ENCODE results near the gene TBRG4.

The TBRG4 gene

DNA sequence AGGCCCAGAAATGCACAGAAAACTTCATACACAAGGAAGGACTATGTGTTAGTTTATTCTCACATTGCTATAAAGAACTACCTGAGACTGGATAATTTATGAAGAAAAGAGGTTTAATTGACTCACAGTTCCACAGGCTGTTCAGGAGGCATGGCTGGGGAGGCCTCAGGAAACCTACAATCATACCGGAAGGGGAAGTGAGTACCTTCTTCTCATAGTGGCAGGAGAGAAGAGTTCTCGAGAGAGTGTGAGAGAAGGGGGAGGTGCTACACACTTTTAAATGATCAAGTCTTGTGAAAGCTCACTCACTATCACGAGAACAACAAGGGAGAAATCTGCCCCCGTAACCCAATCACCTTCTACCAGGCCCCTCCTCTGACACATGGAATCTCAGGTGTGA is 29.3 kb upstream of the TBRG4 start:
- DNase-seq, result no peak

DNA sequence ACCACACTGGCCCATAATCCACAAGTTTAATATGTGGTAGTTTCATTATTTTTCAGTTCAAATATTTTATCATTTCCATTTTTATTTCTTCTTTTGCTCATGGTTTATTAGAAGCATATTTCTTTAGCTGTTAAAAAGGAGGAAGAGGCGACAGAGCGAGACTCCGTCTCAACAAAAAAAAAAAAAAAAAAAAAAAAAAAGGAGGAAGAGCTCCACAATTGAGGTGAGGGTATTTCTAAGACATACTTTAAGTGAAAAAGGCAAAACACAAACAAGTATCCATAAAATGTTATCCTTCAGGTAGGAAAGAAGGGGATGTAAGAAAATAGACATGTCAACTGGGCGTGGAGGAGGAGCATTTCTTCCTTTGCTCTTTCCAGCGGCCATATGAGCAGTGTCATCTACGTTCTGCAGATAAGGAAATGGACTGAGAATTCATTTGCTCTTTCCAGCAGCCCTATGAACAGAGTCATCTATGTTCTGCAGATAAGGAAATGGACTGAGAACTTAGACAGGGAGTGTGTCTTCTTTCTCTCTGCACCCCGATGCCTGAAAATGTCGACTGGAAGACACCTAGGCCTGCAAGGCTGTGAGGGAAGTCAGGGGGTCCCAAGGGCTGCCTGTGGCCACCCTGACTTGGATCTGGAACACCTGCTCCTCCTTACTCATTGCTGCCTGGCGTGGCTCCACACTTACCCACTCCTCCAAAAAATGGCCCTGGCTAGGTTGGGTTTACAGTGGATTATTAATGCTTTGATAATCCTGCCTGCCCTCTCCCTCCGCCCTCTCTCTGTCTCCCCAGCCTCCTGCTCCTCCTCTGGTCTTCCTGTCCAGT is 27.2 kb upstream of the TBRG4 start:
- no peak for DNase-seq

DNA sequence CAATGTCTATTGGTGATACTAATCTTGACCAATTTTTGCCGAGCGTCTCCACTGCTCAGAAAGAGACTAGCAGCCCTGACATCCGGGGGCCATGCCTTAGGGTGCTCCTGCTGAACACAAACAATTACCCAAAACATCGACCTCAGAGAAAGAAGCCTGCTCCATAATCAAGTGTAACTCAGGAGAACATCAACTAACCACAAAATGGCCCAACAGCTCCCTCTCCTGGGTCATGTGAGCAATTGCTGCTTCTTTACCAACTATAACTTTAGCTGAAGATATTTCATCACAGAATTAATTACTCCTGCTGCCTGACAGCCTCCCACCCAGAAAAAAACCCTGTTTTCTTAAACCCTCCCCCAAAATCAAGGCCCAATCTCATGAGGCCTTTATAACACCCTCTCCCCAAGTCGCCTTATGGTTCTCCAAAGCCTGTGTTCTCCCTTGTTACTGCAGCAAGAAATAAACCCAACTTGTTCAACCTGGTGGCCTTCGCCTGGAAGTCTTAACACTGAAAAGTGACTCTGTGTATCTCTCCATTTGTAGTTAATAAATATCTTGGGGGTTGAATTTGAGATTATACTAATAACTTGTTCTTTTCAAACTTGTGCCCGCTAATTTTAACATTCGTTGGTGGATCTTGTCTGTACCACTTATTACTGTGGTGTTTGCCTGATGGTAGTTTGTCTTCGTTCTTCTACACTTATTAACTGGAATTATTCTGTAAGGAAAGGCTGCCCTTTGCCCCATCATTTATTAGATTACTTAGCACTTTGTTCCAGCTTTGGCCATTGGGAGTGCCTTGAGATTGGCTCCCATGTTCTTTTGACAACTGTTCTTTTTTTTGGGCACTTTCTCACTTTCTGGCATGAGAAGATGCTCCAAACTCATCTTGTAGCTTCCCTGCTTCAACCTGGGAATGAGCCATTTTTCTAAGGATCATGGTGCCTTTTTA is 24.9 kb upstream of the TBRG4 start:
- peak; percentile 62 to 70 for DNase-seq

DNA sequence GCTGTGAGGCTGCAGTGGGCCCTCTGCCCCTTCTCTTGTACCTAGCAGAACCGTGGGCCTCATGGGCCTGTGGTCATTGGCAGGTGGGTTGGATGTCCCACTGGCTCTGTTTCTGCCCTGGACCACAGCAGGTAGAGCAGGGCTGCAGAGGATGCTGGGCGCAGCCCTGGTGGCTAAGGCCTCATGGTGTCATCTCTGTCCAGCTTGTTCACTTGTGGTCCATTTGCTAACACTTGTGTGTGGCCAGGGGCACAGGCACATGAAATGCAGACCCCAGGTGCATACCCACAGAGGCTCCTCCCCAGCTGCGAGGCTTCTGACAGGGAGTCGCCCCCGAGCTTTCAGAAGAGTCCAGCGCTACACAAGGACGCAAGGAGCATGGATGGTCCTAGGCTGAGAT is 22.4 kb upstream of the TBRG4 start:
- DNase-seq, result no peak

DNA sequence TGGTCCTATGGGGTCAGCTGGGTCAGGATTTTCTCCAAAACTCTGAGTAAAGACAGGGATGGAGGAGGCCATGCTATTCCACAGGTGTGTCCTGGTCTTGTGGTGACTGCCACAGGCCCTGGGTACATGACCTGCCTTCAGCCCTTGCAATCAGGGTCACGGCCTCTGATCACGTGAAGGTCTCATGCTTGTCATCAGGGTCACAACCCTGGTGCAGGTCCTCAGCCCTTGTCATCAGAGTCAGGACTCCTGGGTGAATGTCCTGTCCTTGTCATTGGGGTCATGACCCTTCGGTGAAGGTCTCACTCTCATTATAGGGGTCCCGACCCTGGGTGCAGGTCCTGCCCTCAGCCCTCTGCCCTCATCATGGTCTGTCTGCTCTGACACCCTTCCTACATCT is 21.9 kb upstream of the TBRG4 start:
- no peak for DNase-seq

DNA sequence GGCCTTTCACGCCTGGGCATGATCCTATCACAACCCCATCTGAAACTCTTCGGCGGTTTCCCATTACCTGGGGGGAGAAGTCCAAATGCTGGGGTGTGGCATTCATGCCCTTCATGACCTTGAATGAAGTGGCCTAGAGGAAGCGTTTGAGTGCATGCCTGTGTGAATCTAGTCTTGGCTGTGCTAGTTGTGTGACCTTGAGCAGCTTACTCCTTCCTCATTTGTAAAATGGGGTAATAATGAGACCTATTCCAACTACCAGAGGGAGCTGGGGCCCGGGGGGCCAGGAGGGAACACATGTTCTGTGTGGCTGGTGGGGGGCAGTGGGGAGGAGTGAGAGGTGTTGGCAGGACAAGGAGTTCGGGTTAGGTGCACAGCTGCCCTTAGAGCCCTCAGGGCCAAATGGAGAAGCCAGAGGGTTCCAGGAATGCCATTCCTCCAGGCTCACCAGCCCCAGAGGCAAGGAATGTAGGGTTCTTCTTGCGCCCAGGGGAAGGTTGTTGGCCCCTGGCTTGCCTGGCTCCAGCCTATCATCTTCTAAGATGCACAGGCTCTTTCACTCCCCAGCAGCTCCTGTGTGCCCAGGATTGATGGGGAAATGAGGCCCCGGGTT is 21.3 kb upstream of the TBRG4 start:
- no peak for DNase-seq

DNA sequence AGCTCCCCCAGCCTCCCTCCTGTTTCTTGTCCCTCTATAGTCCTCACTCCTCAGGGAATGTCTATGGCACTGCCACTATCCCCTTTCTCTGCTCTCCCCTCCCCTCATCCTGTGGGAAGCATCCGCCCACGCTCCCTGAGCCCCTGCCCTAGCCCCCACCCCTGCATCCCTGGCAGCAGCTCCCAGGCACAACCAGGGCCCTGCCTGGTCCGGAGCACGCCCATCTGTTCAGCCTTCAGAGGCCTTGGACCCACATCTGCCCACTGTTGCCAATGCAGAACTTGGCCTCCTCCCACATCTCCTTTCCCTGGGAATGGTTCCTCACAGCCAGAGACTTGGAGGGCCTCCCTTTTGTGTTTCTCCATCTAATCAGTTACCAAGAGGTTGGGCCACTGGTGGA is 20.4 kb upstream of the TBRG4 start:
- no peak for DNase-seq

DNA sequence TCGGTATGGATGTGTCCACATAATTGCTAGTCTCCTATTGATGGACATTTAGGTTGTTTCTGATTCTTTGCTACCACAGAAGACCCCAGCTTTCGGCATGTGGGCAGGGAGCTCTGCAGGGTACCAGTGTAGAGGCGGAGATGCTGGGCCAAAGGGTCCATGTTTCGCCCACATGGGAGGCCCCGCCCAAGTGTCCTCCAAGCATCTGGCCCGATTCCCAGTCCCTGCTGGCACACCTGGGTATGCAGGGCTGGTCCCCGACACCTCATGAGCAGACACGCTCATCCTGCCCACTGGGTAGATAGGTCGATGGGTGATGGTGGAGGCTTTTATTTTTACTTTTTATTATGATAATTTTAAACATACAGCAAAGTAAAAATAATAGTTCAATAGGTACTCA is 19.4 kb upstream of the TBRG4 start:
- DNase-seq, result no peak

DNA sequence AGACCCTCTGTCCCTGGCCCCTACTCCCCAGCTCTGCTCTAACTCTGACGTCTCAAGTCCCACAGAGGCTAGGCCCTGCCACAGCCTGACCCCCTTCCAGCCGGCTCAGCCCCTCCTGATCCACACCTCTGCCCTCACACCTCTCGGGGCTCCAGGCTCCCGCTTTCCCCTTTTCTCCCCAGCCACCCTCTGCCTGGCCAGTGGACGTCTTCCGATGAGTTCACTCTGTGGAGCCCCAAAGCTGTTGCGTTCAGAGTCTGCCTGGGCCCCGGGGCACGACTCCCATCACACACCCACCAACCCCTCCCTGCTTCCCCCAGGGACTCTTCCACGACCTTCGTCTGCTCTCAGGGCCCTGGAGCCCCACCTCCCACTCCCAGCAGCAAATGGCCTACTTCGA is 18.4 kb upstream of the TBRG4 start:
- no peak for DNase-seq

DNA sequence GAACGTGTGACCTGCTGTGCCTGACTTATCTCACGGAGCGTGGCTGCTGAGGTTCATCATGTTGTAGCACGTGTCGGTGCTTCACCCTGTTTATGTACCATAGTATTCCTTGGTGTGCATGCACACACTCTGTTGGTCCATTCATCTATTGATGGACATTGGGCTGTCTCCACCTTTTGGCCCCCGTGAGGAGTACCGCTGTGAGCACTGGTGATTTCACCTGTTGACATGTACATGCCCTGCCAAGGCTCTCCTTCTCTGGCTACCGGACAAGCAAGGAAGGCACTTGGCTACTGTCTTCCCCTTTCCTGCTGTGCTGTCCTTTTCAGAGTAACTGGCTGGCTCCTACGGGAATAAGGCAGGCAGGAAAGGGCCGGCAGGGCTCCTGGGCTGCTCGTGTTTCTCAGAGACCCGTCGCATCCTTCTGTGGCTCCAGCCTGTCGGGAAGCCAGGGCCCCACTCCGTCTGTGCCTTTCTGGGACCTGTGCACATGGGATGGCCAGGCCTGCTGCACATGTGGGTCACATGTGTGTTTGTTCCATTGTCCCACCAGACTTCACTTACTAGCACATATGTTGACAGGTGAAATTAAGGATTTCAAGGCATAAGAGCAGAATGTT is 17.8 kb upstream of the TBRG4 start:
- DNase-seq, result no peak

DNA sequence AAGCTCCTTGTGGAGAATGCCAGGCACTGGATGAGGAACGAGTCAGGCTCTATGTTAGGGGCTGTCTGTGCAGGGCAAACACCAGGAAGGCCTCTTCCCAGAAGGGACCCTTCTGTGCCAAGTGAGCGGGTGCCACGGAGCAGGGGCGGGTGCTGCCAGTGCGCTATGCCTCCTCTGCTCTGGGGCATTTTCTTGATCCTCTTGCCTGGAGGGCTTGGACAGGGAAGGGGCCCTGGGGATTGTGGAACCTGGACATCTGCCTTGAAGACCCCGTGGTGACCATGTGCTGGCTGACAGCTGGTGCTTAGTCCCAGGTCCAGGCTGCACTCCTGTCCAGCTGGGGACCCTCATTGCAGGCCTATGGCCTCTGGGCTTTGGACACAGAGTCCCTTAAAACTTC is 15.4 kb upstream of the TBRG4 start:
- no peak for DNase-seq

DNA sequence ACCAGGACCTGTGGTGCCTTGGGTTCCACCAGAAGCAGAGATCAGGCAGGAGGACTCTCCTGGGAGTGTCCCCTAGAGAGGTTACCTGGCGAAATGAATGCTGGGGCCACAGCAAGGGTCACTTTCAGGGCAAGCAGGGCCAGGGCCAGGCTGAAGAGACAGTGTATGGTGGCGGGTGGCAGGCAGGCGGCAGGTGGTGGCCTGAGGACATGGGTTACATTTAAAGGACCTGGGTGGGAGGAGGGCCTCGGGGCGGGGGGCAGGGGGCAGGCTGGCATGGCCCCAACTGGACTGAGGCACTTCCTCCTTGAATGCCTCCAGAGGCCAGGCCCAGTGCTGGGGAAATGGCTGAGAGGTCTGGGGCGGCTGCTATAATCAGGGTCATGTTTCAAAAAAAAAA is 14.7 kb upstream of the TBRG4 start:
- DNase-seq, result no peak

DNA sequence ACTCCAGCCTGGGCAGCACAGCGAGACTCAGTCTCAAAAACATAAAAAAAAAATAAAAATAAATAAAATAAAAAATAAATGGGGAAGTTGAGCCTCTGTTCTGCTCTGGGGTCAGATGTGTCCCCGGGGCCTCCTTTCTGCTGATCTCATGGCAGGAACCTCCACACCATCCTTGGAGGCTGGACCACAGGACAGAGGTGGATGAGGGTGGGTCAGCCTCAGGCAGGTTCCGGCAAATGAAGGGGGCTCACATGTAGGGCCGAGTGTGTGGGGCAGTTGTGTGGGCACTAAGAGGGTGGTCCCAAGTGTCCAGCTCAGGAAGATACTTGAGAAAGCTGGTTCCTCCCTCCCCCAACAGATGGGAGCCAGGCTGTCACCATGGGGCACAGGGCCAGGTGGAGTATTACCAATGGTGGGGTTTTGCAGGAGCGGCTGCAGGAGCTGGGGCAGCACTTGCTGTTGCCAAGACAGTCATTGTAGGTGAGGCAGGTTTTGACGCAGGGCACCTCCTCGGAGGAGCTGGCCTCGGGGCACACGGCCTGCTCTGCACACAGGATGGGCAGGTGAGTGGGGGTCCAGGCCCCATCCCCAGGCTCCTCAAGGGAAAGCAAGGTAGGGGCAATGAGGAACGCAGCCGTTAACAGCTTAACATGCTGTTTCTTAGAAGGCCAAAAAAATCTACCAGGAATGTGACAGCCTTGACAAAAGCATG is 13.9 kb upstream of the TBRG4 start:
- no peak for DNase-seq

DNA sequence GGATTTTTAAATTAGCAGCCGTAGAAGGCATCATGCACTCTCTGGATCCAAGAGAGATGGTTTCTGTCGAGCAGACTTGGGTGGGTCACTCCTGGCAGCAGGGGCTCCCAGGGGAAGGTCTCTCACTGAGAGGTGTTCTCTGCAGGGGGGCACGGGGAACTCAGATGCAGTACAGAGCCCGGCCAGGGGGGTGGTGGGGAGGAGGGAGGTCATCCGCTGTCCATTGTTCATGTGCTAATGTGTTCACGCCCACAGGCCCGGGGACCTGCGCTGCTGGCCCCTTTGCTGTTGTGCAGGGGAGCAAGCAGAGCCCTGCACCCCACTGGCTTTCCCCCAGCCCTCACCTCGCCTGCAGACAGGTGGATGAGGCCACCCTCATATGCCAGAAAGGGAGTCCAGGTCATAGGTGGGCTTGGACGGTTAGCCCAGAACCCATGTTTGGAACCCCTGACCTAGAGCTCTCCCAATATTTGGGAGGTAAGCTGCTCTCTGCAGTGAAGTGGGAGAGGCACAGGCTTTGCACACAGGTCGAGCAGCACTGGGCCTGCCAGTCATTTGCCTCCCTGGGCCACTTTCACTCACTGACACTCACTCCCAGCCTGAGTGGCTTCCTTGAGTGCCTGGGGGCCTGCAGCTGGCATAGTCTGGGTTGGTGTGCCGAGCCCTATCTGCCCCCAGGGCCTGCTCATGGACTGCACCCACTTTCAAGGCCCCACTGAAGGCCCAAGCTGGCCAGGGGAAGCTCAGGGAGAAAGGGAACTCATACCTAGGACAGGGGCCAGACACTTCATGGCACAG is 12.6 kb upstream of the TBRG4 start:
- DNase-seq, result no peak

DNA sequence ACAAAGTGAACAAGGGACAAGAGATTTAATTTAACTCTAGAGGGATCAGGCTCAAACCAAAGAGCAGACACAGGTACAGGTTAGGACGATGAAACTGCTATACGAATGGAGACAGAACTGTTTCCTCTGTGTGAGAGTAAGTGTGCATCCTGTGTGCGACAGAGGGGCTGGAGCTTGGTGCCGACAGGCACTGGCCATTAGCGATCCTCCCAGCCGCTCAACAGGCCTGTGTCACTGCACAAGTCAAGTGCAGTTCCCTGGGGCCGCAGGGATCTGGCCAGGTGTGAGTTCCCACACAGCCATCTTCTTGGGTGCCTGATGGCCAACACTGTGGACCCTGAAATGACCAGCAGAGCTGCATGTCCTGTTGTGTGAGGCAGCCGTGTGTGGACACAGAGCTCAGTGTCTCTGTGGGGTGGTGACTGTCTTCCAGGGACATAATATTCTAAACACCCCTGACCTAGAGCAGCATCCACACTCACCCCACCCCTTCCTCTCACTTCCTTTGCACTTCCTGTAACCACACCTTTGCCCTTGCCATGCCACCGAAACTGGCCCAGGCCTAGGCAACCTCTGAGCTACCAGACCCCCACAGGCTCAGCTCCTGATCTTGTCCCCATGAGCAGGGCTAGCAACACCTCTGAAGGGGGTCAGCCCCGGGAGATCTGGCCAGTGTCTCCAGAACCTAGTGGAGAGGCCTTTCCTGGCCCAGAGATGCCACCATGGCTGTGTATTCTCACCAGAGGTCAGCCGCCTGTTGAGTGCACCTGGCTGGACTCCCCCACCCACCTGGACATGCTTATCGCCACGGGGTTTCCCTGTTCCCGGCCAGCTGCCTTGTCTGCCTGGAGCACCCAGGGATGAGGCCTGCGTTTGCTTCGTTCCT is 11.7 kb upstream of the TBRG4 start:
- DNase-seq, result peak in 1 of 2 experiments; percentile 5

DNA sequence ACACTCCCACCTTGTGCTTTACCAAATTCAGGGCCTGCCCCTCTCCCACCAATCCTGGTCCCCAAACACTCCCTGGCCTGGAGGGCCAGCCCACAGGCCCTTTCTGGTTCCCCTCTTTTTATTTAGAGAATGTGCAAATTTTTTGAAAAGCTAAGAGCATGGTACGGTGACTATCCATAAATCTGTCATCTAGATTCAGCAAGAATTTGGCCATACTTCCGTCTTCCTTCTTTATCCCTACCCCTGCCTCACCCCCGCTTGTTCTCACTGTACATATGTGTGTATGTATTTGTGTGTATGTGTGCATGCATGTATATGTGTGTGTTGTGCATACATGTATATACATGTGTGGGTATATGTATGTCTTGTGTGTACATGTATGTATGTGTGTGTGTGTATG is 8.1 kb upstream of the TBRG4 start:
- DNase-seq, result no peak

DNA sequence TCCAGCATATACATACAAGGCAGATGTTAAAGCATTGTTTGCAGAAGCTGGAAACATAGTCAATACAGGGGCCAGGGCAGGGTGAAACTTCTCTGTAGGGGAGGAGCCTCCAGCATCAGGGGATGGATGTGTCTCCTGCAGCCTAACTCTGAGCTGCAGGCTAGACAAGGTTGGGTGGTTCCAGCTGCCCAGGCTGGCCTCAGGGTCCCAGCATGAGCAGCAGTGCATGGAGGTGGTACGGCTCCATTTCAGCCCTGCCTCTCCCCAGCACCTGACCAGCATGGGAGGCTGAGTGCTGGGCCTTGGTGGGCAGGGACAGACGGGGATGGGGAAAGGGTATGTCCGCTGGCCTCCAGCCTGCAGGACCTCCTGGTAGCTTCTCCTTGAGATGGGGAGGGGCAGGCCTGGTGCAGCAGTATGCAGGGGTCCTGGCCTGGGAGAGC is 7.4 kb upstream of the TBRG4 start:
- DNase-seq, result no peak

DNA sequence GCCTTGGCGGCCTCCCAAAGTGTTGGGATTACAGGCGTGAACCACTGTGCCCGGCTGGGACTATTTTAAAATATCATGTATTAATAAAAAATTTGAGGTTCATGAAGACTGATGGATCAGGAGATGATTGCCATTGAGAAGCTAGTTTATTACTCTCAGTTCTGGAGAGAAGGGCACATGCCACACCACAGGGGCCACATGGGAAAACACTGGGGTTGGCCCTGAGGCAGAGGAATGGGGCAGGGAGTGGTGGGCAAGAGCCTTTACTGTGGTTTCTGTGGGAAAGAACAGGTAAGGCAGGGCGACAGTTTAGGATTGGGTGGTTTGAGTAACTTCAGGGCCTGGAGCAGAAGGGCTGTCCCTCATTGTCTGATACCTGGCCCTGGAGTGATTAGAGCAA is 6.8 kb upstream of the TBRG4 start:
- no peak for DNase-seq

DNA sequence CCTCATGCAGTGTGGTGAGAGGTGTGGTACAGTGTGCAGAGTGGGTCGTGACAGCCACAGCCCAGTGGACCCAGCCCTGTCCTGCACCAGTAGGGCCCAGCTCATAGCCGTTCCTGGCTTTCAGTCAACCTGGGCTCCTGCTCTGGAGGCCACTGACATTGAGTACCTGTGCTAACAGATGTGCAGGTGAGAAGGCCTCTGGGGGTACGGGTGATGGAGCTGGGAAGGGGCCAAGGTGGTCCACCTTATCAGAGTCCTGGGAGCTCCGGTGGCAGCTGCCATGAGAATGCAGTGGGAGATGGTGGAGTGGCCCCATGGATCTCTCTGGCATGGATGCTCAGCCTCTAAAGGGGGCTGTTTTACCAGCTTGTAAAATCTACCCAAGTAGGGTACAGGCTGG is 6.1 kb upstream of the TBRG4 start:
- no peak for DNase-seq

DNA sequence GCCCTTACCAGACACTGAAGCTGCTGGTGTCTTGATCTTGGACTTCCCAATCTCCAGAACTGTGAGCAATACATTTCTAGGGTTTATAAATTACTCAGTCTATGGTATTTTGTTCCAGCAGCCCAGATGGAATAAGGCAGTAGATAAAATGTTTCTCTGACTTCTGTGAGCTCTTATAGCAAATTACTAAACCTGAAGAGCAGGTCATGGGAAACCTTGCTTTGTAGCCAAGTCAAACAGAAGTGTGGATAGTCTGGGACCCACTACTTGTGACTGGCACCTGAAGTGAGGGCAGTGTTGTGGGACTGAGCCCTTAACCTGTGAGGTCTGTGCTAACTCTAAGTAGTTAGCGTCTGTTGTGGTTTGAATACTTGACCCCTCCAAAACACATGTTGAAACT is 4.6 kb upstream of the TBRG4 start:
- no peak for DNase-seq

DNA sequence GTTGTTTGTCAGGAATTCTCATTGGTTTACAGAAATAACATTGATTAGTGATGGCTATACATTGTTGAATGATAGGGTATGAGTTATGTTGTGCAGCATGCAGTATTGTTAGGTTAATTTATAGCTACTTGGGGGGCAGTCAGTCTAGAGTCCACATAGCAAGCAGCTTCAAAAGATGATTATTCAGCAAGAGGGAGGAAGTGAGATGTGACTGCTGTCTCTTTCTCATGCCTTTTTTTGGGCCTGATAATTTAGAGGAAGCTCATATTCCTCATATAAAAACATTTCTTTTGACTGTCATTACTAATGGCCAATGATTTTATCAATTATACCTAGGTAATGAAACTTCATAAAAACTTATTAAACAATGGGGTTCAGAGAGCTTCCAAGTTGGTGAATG is 3.4 kb upstream of the TBRG4 start:
- DNase-seq, result no peak
